Mucosa of gallbladder (tissue), 1 donor: ENCODE measurements around the gene TULP1. TPM values are rescaled to one million over a fixed set of nuclear protein-coding genes. Genes with fewer than 3 reads are reported as not detected.

Source experiments
- DNase-seq: peaks from one replicate; pipeline ENCODE4 v3.0.0-alpha.2; 2020; ENCODE audit warnings: low spot score
- total RNA-seq: library from RNA; stranded (reverse); gene quantifications from one replicate; pipeline ENCODE4 v1.2.1, GENCODE V29; 2021
- donor health status: DM: no; HTN: no; CAD: no.

TULP1 gene
- total RNA-seq, 1 donor from 2014 or later = not detected

DNA sequence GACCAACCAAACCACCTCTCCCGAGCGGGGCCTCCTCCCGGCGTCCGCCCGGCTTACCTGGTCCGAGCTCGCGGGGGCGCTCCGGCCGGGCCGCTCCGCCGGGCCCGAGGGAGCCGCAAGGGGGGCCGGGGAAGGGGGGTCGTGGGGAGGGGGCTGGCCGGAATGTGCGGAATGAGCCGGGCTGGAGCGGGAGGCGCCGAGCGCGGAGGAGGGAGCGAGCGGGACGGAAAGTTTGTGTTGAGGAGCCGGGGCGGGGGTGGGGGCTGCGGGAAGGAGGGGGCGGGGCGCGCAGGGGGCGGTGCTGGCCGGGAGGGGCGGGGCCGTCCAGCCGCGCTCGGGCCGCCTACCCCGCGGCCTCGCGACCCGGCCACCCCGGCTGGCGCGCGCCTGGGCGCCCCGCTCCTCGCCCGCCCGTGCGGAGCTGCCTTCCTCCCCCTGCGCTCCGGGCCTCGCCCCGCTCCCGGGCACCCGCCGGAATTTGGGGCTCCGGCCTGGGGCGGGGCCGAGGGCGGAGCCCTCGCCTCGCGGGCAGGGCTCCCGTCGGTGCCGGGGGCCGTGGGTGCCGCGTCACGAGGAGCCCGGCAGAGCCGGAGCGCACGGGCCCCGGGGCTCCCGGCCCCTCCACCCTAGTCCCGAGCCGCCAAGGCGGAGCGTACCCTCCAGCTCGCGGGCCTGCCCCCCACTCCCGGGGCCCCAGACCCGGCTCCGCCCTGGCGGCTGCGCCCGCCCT lies 15.7 kb downstream of the TULP1 start, which contains the start of gene TEAD3:
Gene TEAD3 (minus strand): TSS at position 239 of the 730 bp plus-strand sequence.
- peak; percentile 47 for DNase-seq

DNA sequence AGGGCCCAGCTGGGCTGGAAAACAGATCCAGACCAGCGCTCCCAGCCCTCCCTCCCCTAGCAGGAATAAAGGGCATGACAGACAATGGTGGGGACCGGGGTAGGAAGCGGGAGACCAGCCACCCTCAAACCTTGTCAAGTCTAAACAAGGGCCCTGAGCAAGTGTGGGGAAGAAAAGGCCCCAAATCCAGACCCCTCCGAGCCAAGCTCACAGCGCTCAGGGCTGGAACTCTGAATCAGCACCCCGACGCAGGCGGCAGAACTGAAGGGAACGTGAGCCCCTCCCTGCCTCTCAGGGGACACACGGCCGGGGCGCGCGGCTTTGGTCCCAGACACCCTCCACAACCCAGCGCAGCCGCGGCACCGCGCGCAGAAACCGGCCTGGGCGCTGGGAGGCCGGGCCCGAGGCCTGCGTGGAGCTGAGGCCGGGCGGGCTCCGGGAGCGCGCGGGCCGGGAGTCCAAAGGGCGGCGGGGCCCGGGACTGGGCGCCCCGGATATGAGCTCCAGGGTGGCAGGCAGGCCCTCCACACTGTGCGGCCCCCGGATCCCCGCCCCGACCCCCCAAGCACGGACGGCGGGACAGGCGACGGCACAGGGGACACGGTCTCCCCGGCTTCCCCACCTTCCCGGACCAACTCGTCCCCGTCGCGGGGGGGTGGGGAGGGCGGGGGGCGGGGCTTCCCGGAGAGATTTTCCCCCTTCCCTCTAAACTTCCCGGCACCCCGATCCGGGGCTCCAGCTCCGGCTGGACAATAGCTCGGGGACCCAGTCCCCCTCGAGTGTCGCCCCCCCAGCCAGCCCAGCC lies 16.5 kb downstream of the TULP1 start:
- DNase-seq = no peak

DNA sequence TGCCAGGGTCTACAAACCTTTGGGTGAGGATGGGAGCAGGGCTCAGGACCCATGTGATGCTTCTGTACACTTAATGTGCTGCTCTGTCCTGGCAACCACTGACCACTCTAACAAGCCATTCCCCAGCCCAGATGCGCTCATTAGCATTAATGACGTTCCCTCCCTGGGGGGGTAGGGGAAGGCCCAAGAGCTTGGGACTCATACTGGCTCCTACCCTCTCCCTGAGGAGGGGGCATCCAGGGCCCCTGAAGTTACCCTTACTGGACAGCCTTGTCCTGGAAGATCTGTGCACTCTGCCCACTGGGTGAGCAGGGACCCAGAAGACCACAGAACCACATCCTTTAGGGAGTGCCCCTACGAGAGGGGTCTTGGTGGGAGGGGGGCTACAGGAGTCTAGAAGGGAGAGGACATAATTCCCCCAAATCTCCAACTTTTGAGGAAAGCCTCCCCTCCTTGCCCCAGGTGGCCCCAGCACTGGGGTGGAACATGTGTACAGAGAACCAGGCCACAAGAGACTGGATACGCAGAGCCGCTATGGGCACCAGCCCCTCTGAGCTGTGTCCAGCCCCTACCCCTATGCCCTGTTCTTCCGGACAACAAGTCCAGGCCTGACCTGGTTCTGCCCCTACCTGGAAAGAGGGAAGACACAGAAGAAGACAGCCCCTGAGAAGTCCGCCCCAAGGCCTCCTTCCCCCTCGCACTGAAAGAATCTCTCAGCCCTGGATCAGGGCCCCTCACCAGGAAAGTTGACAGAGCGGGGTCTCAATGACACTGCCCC lies 17.2 kb downstream of the TULP1 start:
- no peak for DNase-seq

DNA sequence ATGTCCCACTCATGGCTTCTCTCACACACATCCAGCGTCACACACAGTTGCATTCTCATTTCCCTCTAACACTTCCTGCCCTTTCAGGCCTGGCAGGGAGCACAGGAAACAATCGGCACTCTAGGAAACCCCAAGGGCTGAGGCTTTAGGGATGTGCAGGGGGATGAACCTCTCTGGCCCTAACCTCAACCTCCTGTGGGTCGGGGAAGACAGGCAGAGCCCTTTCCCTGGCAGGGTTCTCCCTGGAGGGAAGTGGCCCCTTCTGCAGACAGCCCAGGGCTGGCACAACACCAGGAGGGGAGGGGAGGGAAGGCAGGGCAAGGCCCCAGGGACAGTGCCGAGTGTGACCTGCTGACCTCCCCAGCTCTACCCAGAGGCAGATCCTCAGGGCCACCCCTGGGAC lies 18.5 kb downstream of the TULP1 start:
- DNase-seq = no peak

DNA sequence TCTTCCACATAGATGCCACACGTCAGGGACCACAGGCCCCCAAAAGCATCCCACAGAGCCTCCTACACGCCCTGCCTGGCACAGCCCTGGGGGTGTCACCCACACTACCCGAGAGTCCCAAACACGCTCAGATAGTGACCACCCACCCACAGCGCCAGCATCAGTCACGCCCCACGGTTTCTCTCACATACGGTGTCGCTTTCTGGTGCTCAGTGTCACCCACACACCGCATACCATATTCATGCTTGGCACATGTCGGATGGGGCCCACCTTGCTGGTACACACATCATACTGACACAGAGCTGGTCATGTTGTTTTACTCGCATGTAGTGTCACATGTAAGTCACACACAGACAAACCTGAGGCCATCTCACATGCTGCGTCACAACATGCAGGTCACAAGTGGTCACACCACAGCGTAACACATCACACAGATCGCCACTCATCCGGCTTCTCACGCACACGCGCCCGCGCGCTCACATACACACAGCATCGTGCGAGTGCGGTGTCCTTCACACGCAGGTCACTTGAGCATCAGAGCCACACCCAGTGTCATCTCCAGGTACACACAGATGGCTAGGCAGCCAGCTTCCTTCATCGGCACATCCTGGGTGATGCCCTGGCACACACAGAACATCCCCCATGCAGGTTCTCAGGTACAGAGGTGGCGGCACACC lies 19.3 kb downstream of the TULP1 start:
- no peak for DNase-seq

DNA sequence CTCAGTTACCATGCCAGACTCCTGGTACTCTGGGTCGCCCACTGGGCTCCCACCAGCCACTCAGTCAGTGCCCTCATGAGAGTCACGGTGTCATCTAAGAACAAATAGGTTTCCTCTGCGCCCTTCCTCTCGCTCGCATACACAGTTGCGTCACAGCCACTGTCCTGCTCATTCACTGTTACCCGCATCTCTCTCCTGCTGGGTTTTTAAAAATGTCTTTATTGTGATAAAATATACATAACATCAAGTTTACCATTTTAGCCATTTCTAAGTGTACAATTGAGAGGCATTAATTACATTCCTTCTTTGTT lies 19.8 kb downstream of the TULP1 start:
- no peak for DNase-seq

DNA sequence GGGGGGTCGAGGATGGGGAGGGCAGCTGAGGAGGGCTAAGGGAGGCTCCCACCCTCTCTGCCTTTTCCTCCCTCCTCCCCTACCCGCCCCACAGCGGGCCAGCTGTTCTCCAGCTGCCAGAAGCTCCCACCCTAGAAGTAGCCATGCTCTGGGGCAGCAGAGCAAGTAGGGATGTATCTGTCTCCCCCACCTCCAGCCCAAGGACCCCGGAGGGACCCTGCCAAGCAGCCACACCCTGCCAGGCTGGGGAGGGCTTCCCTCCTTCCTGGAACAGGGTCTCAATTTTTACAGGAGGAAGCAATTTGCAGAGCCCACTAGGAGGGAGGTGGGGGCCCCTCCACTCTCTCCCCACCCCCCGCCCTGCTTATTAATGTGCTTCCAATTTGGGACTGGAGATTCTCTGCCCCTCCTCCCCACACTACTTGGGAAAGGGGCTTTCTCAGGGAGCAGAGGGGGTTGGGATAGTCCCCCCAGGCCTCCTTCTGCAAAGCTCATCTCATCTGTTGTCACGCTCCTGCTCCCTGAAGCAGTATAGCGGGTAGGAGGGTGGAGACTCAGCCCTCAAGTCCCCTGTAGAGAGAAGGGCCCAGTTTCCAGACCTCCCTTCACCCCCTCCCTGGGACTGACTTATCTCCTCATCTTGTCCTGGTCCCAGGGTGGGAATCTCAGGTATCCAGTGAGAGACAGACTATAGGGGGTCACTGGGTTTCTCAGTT lies 20.3 kb downstream of the TULP1 start:
- no peak for DNase-seq

DNA sequence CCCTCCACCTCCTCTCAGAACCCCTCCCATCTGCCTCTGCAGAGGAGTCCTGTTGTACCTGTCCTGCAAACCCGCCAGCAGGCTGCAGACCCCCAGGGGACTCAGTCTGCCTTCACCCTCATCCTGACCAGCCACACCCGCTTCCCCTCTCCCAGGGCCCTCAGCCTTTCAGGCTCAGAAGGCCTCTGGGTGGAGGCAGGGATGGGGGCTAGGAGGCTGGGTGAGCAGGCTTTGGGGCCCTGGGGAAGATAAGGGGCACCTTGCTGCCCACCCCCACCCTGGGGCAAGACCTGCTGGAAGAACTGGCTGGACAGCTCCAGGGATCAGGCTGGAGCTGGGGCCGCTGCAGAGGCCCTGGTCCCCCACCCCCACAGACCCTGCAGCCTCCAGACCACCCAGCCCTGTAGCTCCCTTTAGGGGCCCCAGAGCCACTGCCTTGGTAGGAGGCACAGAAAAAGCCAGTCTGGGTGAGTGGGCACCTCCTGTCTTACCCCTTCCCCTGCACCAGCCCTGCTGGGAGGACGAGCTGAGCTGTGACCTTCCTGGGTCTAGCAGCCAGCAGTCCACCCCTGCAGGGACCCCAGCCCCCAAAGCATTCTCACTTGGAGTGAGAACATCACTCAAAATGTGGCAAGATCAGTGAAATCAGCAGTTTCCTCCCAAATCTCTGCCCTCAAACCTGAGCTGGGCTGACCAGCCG lies 21.0 kb downstream of the TULP1 start:
- no peak for DNase-seq

DNA sequence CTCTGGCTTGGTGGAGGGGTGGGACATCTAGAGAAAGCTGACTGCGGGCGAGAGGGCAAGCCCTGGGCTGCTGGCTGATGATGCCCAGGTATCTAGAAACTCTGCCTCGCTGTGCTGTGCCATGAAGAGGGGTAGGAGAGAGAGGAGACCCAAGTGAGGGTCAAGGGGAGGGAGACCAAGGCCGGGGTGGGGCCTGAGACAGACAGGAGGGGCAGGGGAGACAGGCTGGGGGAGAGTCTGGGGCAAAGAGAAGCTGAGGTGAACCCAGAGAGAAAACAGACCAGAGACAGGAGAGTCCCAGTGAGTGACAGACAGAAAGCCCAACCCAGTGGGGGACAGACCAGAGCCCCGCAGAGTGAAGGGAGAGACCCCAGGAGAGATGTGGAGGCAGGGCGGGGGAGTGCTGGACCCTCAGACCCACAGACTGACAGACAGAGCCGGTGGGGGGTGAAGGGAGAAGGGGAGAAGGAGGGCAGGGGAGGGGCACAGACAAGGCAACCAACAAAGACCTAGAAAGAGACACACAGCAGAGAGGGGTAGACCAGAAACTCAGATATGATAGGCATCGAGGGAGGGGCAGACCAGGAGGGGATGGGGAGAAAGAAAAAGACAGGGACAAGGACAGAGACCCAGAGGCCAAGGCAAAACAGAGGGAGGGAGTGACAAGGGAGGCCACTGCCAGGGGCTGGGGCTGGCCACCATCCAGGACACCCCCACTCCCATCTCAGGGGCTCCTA lies 21.7 kb downstream of the TULP1 start:
- DNase-seq = no peak

DNA sequence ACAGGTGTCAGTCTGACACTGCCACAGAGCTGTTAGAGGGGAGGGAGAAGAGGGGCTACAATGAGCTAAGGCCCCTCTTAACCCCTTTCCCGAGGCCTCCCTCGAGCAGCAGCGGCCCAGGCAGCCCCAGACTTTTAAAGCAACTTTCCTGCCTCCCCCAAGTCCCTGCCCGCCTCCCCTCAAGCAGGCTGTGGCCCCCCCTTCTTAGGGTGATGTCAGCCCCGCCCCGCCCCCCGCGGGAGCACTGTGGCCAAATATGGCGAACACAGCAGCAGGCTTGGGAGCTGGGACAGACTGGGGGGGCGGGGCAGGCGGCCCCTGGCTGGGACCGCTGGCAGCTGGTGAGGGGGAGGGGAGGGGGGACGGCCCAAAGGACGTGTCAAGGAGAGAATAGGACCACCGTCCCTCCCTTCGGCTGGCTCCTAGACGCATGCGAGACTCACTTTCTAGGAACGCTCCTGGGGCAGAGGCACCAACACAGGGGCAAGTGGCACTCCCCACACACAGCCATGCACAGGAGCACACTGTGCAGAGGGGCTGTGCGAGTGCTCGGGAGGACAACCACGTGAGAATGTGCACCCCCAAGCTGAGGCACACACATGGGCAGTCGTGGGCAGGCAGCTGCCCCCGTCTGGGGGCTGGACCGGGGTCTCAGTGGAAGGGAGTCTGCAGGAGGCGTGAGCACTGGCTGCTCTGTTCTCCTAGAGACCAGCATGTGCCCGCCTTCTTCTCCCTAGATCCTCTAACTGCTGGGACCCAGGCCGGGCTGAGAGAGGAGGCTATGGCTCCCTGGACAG lies 22.5 kb downstream of the TULP1 start:
- peak; percentile 77 for DNase-seq

DNA sequence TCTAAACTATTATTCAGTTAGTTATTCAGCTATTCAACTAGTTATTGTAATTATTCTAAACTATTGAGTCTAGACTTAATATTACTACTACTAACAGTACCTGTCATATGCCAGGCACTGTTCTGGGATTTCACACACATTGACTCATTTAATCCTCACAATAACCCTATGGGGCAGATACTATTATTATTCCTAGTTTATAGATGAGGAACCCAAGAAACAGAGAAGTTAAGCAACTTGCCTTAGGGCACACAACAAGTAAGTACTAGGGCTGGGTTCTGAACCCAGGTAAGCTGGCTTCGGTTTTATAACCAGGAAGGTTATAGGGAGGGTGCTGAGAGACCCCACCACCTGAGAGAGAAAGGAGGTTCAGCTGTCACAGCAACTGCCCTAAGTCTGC lies 23.6 kb downstream of the TULP1 start:
- no peak for DNase-seq

DNA sequence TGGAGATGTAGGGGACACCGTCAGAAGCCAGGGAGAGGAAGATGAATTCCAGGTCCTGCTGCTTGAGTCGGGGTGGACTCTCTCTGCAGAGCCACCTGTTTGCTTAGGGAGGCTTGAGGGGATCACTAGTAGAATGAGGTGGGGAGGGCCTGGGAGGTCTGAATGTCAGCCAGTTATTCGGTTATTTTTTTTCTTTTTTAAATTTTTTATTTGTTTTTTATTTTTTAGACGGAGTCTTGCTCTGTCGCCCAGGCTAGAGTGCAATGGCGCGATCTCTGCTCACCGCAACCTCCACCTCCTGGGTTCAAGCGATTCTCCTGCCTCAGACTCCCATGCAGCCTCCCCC lies 24.2 kb downstream of the TULP1 start:
- no peak for DNase-seq

DNA sequence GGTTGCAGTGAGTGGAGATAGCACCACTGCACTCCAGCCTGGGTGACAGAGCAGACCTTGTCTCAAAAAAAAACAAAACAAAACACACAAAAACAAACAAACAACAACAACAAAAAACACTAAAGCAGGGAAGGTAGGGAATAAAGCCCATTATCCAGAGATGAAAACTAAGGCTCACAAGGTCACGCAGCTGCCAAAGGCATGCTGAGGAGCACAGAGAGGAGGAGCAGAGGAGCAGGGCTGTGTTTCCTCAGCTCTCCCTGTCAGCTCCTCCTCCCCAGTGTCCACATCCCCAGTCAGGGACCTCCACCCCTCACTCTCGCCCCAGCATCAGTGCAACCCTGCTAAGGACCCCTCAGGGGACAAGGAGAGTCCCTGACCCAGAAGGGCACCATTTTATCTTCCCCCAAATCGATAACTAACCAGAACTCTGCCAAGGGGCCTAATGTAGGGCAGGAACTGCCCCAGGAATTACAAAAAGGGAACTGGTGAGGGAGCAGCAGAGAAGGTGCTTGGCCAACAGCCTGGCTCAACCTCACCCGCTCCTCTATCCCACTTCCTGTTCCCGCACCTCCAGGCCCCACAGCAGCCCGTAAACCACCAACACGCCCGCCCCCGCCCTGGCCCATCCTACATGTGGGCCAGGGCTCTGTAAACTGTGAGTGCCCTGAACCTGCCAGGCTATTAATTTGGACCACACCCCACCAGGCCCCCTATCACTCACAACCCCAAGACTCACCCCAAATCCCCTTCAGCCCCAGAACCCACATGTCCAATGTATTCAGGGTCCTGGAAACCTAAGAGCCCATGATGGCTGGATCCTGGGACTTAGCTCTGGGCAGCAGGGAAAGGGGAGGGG lies 24.8 kb downstream of the TULP1 start:
- DNase-seq = no peak

DNA sequence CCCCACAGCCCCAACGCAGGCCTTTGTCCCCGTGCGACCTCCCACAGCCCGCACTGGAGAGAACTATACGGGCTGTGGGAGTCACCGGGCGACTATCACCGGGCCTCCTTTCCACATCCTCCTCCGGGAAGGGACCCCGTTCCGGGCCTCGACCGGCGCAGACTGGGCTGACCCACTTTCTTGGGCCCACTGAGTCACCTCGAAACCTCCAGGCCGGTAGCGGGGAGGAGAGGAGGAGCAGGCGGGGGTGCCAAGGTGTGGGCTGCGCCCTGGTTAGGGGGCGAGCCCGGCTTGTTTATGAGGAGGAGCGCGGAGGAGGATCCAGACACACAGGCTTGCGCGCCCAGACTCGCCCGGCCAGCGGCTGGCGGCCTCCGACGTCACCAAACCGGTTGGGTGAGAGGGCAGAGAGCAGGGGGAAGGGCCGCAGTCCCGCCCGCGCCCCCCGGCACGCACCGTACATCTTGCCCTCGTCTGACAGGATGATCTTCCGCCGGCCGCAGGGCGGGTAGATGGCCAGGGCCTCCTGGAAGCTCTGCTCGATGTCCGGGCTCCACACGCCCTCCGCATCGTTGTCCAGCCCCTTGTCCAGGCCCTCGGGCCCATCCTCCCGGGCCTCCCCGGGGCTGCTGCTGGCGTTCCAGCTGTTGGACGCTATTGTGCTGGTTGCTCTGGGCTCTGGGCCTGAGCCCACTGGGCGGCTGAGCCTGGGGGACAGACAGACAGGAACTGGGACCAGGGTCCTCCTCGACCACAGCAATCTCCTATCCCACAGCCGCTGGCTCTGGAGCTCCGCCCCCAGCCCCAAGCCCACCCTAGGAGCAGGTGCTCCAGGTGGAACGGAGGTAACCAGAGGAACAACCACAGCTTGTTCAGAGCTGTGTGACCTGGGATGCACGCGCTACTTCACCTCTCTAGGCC lies 26.4 kb downstream of the TULP1 start:
- DNase-seq = peak; percentile 76

DNA sequence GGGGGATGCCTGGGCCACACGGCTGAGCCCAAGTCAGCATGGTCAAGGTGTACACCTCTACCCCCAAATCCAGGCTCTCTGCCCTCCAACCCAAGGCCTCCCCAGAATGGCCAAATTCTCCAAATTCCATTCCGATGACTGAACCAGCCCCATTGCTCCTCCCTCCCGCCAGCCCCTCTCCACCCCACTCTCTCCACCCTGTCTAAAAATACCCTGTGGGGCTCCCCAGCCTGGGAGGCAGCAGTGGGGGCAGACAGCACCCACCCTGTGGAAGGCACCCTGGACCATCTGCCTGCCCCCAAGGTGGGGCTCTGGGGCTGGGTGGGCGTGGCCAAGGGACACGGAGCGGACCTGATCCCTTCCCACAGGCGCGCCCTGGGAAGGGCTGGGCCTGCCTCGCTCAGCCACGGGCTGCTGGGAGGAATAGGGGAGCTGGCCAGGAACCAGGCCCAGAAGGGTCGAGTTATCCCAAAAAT lies 27.3 kb downstream of the TULP1 start:
- no peak for DNase-seq

DNA sequence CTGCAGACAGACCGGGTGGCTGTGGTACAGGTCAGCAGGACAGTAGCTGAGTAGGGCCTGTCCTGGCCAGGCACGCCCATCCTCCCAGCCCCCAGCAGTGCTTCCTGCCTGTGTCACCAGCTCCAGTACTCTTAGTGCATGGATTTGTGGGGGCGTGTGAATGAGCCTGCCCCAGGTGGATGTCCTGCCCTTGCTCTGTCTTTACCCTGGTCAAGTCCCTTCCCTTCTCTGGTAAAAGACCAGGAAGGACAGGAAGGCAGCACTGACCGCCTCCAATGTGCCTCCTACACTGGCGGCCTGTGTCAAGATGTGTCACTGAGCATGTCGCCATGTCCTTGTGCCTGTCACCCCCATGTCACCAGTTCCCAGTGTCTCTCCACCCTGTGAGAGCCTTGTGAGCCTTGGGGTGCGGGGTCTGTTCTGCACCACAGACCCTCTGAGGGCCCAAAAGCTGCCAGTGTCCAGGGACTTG lies 27.7 kb downstream of the TULP1 start:
- DNase-seq = no peak
